ENCODE measurements around the gene ZBTB1.
A peak's percentile ranks its signal among the peaks of the same experiment; 100 is the strongest.
"Not testable (repeated sequence)": the region's sequence is repeated elsewhere in the genome, so short reads cannot be mapped to it uniquely, and the experiment has no call there.

The ZBTB1 gene

DNA sequence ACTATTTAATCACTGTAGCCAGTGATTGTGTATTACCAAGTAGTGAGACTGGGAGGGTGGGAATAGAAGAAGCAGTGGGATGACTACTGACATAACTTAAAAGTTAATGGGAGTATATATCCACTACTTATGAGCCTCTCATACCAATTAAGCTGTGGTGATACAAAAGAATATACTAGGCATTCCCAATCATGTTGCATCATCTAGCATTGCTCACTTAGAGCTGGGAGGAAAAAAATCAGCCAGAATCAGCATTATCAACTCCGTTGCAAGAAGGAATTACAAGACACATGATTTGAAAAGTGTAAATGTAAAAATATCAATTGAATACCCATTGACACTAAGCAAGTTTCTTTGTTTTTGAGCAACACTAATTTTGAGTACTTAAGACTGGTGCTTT is 44.4 kb downstream of the ZBTB1 start:
- TF ChIP-seq CTCF (conservative IDR thresholded peaks at IDR 0.05; ENCODE audit: control insufficient read depth, insufficient read depth, low read depth, low read length): no peak
- DNase-seq (ENCODE audit: low read depth): no peak
- no peak overlapping the region for H3K4me3 ChIP-seq (ENCODE audit: control insufficient read depth, low read depth, low read length)

- no peak for TF ChIP-seq CTCF (conservative IDR thresholded peaks at IDR 0.05; ENCODE audit: control insufficient read depth, insufficient read depth, low read depth, low read length)
Observed at GRCh38 chr14:64549791-64550620, 45.4 kb downstream of the ZBTB1 start, which contains the start of gene PPP1R36. PPP1R36 (plus strand) TSS chr14:64549961; CDS start chr14:64549998, 37 bp downstream.

GRCh38 chr14:64550621-64551333 is 46.2 kb downstream of the ZBTB1 start:
- no peak overlapping the region for H3K4me3 ChIP-seq (ENCODE audit: control insufficient read depth, low read depth, low read length)
- no peak for DNase-seq (ENCODE audit: low read depth)
- TF ChIP-seq CTCF (conservative IDR thresholded peaks at IDR 0.05; ENCODE audit: control insufficient read depth, insufficient read depth, low read depth, low read length): no peak

More at GRCh38 chr14:64549791-64550620, 45.4 kb downstream of the ZBTB1 start, which contains the start of gene PPP1R36:
- H3K4me3 ChIP-seq (ENCODE audit: control insufficient read depth, low read depth, low read length): no peak within 1 kb of the TSS
- no peak for DNase-seq (ENCODE audit: low read depth)

DNA sequence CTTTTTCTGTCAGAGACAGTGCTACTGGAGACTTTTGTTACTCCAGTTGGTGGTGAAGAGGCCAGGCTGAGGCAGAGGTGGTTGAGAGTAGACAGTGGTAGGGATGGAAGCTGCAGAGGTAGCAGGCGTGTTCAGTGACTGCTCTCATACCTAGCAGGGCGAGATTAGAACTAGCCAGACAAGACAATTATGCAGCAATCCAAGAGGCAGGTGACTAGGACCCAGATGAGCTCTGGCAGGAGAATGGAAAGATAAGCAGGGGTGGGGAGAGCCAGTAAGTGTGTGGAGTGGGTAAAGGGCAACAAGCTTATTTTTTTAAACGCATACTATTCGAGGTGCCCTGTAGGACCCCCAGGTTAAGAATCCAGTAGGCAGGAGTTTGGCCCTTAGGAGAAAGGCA is 50.0 kb downstream of the ZBTB1 start:
- no peak for TF ChIP-seq CTCF (conservative IDR thresholded peaks at IDR 0.05; ENCODE audit: control insufficient read depth, insufficient read depth, low read depth, low read length)
- H3K4me3 ChIP-seq (ENCODE audit: control insufficient read depth, low read depth, low read length): no peak overlapping the region
- DNase-seq (ENCODE audit: low read depth): no peak

GRCh38 chr14:64556526-64556925 is 52.0 kb downstream of the ZBTB1 start:
- TF ChIP-seq CTCF (conservative IDR thresholded peaks at IDR 0.05; ENCODE audit: control insufficient read depth, insufficient read depth, low read depth, low read length): no peak
- H3K4me3 ChIP-seq (ENCODE audit: control insufficient read depth, low read depth, low read length): no peak overlapping the region
- peak; percentile 92 for DNase-seq (ENCODE audit: low read depth)

DNA sequence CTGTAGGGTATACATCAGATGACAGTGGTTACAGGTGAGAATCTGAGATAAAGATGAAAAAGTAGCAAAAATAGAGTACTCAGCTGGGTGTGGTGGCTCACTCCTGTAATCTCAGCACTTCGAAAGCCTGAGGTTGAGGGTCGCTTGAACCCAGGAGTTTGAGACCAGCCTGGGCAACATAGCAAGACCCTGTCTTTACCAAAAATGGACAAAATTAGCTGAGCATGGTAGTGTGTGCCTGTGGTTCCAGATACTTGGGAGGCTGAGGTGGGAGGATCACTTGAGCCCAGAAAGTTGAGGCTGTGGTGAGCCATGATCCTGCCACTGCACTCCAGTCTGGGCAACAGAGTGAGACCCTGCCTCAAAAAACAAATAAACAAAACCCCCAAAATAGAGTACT is 53.6 kb downstream of the ZBTB1 start:
- DNase-seq (ENCODE audit: low read depth); H3K4me3 ChIP-seq (ENCODE audit: control insufficient read depth, low read depth, low read length): not testable (repeated sequence)

DNA sequence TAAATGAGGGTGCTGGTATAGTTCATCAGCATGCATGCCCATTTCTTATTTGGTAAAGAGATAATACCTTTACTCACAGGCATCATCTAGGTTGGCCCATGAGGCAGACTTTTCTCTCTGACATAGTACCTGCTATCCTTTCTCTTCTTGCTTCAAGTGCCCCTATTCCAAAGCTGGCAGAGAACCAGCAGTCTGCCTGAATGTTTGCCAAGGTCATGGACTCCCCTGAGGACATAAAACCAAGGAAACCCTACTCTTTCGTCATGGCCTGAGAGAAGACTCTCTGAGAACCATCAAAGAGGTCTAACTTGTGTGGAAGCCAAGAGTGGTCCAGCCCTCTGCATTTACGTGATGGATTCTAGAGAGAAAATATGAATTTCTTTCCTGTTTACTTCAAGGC is 57.1 kb downstream of the ZBTB1 start:
- no peak for DNase-seq (ENCODE audit: low read depth)
- no peak overlapping the region for H3K4me3 ChIP-seq (ENCODE audit: control insufficient read depth, low read depth, low read length)
- TF ChIP-seq CTCF (conservative IDR thresholded peaks at IDR 0.05; ENCODE audit: control insufficient read depth, insufficient read depth, low read depth, low read length): no peak

All from fibroblast of mammary gland (primary cell).